Ishikawa (cell line): ENCODE results near the gene CAB39.

Experiments used
- CEBPB ChIP-seq: IDR thresholded peaks from 2 replicates; pipeline ENCODE4 v1.6.1; 2012
- CREB1 ChIP-seq: IDR thresholded peaks from 2 replicates; pipeline ENCODE4 v1.6.1; 2012; ENCODE audit warnings: low read depth
- EGR1 ChIP-seq: IDR thresholded peaks from 2 replicates; pipeline ENCODE4 v1.6.1; 2012
- EP300 ChIP-seq: IDR thresholded peaks from 2 replicates; pipeline ENCODE4 v1.6.1; 2012; ENCODE audit warnings: borderline replicate concordance
- FOXM1 ChIP-seq: IDR thresholded peaks from 2 replicates; pipeline ENCODE4 v1.6.1; 2012; ENCODE audit warnings: low read depth, borderline replicate concordance
- MAX ChIP-seq: IDR thresholded peaks from 2 replicates; pipeline ENCODE4 v1.6.1; 2012
- NFIC ChIP-seq: IDR thresholded peaks from 2 replicates; pipeline ENCODE4 v1.6.1; 2012
- RAD21 ChIP-seq: IDR thresholded peaks from 2 replicates; pipeline ENCODE4 v1.6.1; 2012; ENCODE audit warnings: low read depth
- REST ChIP-seq: IDR thresholded peaks from 2 replicates; pipeline ENCODE4 v1.6.1; 2012; ENCODE audit warnings: low read depth, mild to moderate bottlenecking
- TAF1 ChIP-seq: IDR thresholded peaks from 2 replicates; pipeline ENCODE4 v1.6.1; 2012; ENCODE audit warnings: low read depth, mild to moderate bottlenecking
- TCF12 ChIP-seq: IDR thresholded peaks from 2 replicates; pipeline ENCODE4 v1.6.1; 2012; ENCODE audit warnings: low read depth
- TEAD4 ChIP-seq: IDR thresholded peaks from 2 replicates; pipeline ENCODE4 v1.6.1; 2012
- USF1 ChIP-seq: IDR thresholded peaks from 2 replicates; pipeline ENCODE4 v1.6.1; 2012
- YY1 ChIP-seq: IDR thresholded peaks from 2 replicates; pipeline ENCODE4 v1.6.1; 2012; ENCODE audit warnings: low read depth
- ZBTB7A ChIP-seq: IDR thresholded peaks from 2 replicates; pipeline ENCODE4 v1.6.1; 2012; ENCODE audit warnings: low read depth

The CAB39 gene

GRCh38 chr2:230737300-230737699 is 24.7 kb downstream of the CAB39 start:
- TF ChIP-seq NFIC (no peak), MAX (no peak), REST (no peak), TAF1 (no peak), YY1 (no peak), TCF12 (no peak), FOXM1 (no peak), EP300 (no peak), CEBPB (no peak), ZBTB7A (no peak), TEAD4 (no peak), EGR1 (no peak)

- no peak for TF ChIP-seq TCF12
- no peak for TF ChIP-seq TAF1
- no peak for TF ChIP-seq MAX
- TF ChIP-seq NFIC = no peak
- no peak for TF ChIP-seq USF1
- TF ChIP-seq EGR1 = no peak
- TF ChIP-seq CREB1 = no peak
- TF ChIP-seq RAD21 = no peak
- TF ChIP-seq TEAD4 = no peak
- TF ChIP-seq CEBPB = no peak
- no peak for TF ChIP-seq ZBTB7A
- no peak for TF ChIP-seq FOXM1
- TF ChIP-seq EP300 = no peak
Observed at GRCh38 chr2:230737791-230738226, 25.2 kb downstream of the CAB39 start.

GRCh38 chr2:230738391-230738811 is 25.8 kb downstream of the CAB39 start:
- TF ChIP-seq CREB1 = no peak
- no peak for TF ChIP-seq TAF1
- TF ChIP-seq CEBPB = no peak
- no peak for TF ChIP-seq ZBTB7A
- no peak for TF ChIP-seq REST
- no peak for TF ChIP-seq YY1
- no peak for TF ChIP-seq EP300
- TF ChIP-seq NFIC = 0 out of 2 replicates have a peak, but pooled peaks have one; percentile 29

GRCh38 chr2:230738924-230739323 is 26.3 kb downstream of the CAB39 start:
- no peak for TF ChIP-seq TAF1
- TF ChIP-seq TEAD4 = no peak
- TF ChIP-seq USF1 = no peak
- no peak for TF ChIP-seq ZBTB7A
- no peak for TF ChIP-seq FOXM1
- TF ChIP-seq CREB1 = no peak
- TF ChIP-seq REST = no peak

GRCh38 chr2:230739961-230740360 is 27.3 kb downstream of the CAB39 start:
- TF ChIP-seq TEAD4 = no peak
- TF ChIP-seq CEBPB = no peak
- no peak for TF ChIP-seq TAF1
- TF ChIP-seq EP300 = no peak
- no peak for TF ChIP-seq NFIC
- TF ChIP-seq EGR1 = no peak
- no peak for TF ChIP-seq REST
- TF ChIP-seq TCF12 = no peak
- TF ChIP-seq CREB1 = no peak
- TF ChIP-seq YY1 = no peak
- TF ChIP-seq MAX = no peak
- no peak for TF ChIP-seq RAD21
- no peak for TF ChIP-seq ZBTB7A
- no peak for TF ChIP-seq USF1
- no peak for TF ChIP-seq FOXM1
